Measurements from ENCODE around the gene BNIP1. TPM values are rescaled to one million over a fixed set of nuclear protein-coding genes. Genes with fewer than 3 reads are reported as not detected.

Gene BNIP1
- total RNA-seq, 4 donors from 2014 or later, result 4.8 to 8.6 (median 5.5) TPM

DNA sequence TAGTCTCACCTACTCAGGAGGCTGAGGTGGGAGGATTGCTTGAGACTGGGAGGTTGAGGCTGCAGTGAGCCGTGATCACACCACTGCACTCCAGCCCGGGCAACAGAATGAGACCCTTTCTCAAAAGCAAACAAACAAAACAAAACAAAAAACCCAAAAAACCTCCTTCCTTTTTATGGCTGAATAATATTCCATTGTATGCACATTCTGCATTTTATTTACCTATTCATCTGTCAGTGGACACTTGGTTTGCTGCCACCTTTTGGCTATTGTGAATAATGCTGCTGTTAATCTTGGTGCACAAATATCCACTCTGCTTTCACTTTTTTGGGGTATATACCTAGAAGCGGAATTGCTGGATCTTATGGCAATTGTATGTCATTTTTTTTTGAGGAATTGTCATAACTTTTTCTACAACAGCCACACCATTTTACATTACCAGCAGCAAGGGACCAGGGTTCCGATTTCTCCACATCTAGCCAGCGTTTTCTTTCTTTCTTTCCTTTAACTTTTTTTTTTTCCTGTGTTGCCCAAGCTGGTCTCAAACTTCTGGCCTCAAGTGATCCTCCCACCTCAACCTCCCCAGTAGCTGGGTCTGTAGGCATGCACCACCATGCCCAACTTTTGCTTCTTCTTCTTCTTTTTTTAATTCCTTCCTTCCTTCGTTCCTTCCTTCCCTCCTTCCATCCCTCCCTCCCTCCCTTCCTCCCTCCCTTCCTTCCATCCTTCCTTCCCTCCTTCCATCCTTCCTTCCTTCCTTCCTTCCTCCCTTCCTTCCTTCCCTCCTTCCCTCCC is 60.1 kb downstream of the BNIP1 start:
- no peak for DNase-seq (ENCODE audit: low spot score in 2 of 2)
- WGBS, 2 donors, result 90% methylated on average over 6 of the region's 6 CpGs
- no peak overlapping the region for H3K4me3 ChIP-seq (ENCODE audit: low read depth, poor library complexity, severe bottlenecking)
- intact Hi-C loops (cut with DNase I; ENCODE audit: low total_unique reads), result no loop called here
- TF ChIP-seq POLR2A (IDR thresholded peaks at IDR 0.05), result no peak

DNA sequence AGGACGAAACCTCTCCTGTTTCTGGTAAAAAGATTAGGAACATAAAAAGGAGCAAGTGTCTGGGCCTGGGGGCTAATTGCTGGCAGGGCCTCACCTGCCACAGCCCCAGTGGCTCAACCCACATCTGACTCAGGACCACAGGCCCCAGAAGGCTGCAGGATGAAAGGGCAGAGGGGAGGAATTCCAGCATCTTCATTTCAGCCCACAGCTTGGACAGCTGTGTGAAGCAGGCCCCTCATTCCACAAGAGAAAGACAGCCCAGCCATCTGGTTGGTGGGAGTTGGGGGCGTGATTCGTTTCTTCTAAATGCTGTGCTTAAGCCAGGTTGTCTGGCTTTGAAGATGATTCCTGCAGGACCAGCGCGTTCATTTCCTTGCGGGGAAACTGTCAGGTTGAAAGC is 61.6 kb downstream of the BNIP1 start:
- DNase-seq (ENCODE audit: low spot score in 2 of 2), result peak in 1 of 2 donors; percentile 34
- intact Hi-C loops (cut with DNase I; ENCODE audit: low total_unique reads), result no loop called here
- no peak overlapping the region for H3K4me3 ChIP-seq (ENCODE audit: low read depth, poor library complexity, severe bottlenecking)
- WGBS, 2 donors, result 62 to 66% methylated on average over 6 of the region's 6 CpGs
- TF ChIP-seq POLR2A (IDR thresholded peaks at IDR 0.05), result no peak
- TF ChIP-seq, protein P1, sequence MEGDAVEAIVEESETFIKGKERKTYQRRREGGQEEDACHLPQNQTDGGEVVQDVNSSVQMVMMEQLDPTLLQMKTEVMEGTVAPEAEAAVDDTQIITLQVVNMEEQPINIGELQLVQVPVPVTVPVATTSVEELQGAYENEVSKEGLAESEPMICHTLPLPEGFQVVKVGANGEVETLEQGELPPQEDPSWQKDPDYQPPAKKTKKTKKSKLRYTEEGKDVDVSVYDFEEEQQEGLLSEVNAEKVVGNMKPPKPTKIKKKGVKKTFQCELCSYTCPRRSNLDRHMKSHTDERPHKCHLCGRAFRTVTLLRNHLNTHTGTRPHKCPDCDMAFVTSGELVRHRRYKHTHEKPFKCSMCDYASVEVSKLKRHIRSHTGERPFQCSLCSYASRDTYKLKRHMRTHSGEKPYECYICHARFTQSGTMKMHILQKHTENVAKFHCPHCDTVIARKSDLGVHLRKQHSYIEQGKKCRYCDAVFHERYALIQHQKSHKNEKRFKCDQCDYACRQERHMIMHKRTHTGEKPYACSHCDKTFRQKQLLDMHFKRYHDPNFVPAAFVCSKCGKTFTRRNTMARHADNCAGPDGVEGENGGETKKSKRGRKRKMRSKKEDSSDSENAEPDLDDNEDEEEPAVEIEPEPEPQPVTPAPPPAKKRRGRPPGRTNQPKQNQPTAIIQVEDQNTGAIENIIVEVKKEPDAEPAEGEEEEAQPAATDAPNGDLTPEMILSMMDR (IDR thresholded peaks at IDR 0.05), result no peak

DNA sequence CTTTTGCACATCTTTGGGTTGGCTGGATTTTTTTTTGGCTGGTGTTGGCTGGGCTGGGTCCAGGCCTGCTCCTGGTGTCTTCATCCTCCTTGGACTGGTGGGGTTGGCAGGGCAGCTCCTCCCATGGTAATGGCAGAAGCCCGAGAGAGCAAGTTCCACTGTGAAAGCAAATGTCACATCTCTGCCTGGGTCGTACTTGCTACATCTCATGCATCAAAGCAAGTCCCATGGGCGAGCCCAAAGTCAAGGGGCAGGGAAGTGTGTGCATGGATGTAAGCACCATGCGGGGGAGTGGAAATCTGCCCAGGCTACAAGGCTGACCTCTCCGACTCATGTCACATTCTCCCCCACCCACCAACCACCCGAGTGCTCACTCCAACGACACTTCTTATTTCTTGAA is 64.0 kb downstream of the BNIP1 start:
- intact Hi-C loops (cut with DNase I; ENCODE audit: low total_unique reads), result no loop called here
- WGBS, 2 donors, result 91 to 93% methylated on average over 7 of the region's 7 CpGs
- peak in 1 of 2 donors; percentile 61 for DNase-seq (ENCODE audit: low spot score in 2 of 2)
- no peak overlapping the region for H3K4me3 ChIP-seq (ENCODE audit: low read depth, poor library complexity, severe bottlenecking)
- TF ChIP-seq POLR2A (IDR thresholded peaks at IDR 0.05), result no peak
- TF ChIP-seq, protein P1 (IDR thresholded peaks at IDR 0.05), result no peak

DNA sequence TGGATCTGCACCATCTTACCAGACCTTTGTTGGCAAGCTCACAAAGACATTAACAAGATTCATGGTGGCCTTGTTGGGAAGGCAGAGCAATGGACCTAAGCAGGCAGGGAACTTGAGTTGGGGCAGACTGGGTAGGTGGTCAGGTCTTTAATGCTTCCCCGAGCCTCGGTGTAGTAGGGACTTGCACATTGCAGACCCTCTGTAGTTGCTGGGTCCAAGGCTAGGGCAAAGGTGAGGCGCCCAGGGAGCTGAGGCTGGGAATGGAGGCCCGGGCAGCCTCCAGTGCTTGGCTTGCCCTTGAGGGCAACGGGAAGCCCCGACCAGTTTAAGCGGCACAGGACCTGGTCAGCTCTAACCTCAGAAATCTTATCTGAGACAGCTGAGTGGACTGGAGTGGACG is 66.5 kb downstream of the BNIP1 start:
- no peak overlapping the region for H3K4me3 ChIP-seq (ENCODE audit: low read depth, poor library complexity, severe bottlenecking)
- no peak for TF ChIP-seq POLR2A (IDR thresholded peaks at IDR 0.05)
- TF ChIP-seq, protein P1 (IDR thresholded peaks at IDR 0.05), result no peak
- 94 to 95% methylated on average over 8 of the region's 8 CpGs for WGBS, 2 donors
- intact Hi-C loops (cut with DNase I; ENCODE audit: low total_unique reads), result no loop called here
- DNase-seq (ENCODE audit: low spot score in 2 of 2), result no peak

DNA sequence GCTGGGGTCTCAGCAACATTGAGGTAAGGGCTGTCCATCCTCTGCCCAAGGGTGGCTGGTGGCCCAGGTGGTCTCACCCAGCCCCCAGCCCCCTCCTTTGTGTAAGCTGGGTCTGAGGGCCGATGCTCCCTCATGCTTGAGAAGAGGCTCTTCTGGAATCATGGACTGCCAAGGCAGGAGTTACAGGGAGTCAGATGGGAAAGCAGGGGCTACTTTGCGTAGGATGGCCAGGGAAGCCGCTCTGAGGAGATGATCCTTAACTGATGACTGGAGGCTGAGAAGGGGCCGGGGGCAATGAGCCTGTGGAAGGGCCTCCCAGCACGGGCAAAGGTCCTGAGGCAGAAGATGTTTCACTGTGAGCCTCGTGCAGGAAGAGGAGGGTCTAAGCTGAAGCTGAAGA is 67.0 kb downstream of the BNIP1 start:
- no peak for DNase-seq (ENCODE audit: low spot score in 2 of 2)
- intact Hi-C loops (cut with DNase I; ENCODE audit: low total_unique reads), result no loop called here
- no peak overlapping the region for H3K4me3 ChIP-seq (ENCODE audit: low read depth, poor library complexity, severe bottlenecking)
- TF ChIP-seq, protein P1 (IDR thresholded peaks at IDR 0.05), result no peak
- 77 to 85% methylated on average over 6 of the region's 6 CpGs for WGBS, 2 donors

DNA sequence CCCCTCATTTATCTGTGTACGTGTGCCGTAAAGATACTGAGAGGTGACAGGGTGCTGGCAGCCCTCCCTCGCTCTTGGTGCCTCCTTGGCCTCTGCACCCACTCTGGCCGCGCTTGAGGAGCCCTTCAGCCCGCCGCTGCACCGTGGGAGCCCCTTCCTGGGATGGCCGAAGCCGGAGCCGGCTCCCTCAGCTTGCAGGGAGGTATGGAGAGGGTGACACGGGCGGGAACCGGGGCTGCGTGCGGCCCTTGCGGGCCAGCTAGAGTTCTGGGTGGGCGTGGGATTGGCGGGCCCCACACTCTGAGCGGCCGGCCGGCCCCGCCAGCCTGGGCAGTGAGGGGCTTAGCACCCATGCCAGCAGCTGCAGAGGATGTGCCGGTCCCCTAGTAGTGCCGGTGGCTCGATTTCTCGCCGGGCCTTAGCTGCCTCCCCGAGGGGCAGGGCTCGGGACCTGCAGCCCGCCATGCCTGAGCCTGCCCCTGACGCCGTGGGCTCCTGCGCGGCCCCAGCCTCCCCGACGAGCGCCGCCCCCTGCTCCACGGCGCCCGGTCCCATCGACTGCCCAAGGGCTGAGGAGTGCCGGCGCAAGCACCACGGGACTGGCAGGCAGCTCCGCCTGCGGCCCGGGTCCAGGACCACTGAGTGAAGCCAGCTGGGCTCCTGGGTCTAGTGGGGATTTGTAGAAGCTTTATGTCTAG is 69.1 kb downstream of the BNIP1 start:
- TF ChIP-seq, protein P1 (IDR thresholded peaks at IDR 0.05), result no peak
- no peak for TF ChIP-seq POLR2A (IDR thresholded peaks at IDR 0.05)
- no peak overlapping the region for H3K4me3 ChIP-seq (ENCODE audit: low read depth, poor library complexity, severe bottlenecking)
- 91 to 94% methylated on average over 20 to 40 of the region's 49 CpGs for WGBS, 2 donors
- intact Hi-C loops (cut with DNase I; ENCODE audit: low total_unique reads), result no loop called here
- DNase-seq (ENCODE audit: low spot score in 2 of 2), result no peak
